Measurements from ENCODE around the gene CSRP1. TPM values are rescaled to one million over a fixed set of nuclear protein-coding genes. Genes with fewer than 3 reads are reported as not detected.
A peak's percentile ranks its signal among the peaks of the same experiment; 100 is the strongest.
"Not testable (repeated sequence)": the region's sequence is repeated elsewhere in the genome, so short reads cannot be mapped to it uniquely, and the experiment has no call there.

Gene CSRP1
- polyA plus RNA-seq = 53.4 TPM

DNA sequence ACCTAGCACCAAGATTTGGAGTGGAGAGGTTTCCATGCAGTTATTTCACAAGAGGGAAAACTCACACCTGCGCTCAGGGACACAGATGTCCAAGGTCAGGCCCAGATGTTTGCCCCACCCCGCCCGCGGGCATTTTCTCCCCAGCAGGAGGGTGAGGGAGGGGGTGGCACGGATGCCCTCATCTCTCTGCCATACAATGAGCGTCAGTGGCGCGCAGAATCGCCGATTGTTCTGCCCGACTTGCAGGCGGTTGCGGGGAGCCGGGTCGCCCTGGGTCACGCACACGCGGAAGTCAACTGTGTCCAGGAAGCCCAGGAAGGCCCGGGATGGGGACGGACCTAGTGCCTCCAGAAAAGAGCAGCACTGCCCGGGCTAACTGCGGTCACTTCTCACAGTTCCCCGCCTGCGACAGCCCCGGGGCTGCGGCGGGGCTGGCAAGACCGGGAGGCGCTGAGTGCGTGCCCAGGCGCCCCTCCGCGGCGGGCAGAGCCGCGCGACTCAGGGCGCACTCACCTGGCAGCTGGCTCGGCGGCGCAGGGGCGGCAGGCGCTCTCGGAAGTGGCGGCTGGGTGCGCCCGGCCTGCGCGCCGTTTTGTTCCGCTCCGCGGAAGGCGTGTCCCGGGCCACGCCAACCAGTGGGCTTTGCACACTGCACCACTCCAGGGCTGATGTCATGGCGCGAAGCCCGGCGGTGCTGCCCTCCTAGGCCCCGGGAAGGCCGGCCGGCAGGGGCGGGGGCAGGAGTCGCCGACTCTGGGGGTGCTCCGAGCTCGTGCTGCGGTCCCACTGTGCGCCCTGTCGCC lies at the start of gene CSRP1:
TSS of gene CSRP1 (minus strand) at position 567 of the 803 bp plus-strand sequence. CDS start 10,820 bp downstream, outside the sequence.
- H3K27ac Mint-ChIP-seq = peak within 1 kb of the TSS; percentile 84 to 96 (median 85)
- peaks cover 16 to 43% (median 21%) of the 10 kb centered on the region in 3 donors for H3K4me1 Mint-ChIP-seq
- H3K27me3 Mint-ChIP-seq = no peaks in the 10 kb centered on the region
- no peaks in the 10 kb centered on the region for H3K9me3 Mint-ChIP-seq
- H3K36me3 Mint-ChIP-seq = no peaks in the 10 kb centered on the region
- H3K4me3 Mint-ChIP-seq = peak within 1 kb of the TSS; percentile 89 to 97 (median 96)

DNA sequence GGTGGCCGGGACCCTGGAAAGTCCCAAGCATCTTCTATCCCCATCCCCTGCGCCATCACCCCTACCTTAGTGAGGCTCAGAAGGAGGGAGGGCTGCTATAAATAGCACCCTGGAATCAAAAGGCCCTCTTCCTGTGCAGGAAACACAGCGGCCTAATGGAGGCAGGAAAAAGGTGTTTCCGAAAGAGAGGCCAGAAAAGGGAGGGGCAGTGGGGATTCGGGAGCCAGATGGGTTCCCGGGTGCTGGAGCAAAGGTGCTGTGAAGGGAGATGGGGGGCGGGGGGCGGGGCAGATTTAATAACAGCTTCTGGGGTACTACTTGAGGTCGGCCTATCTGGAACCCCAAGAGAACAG lies 48.6 kb upstream of the CSRP1 start:
- no peaks in the 10 kb centered on the region for H3K36me3 Mint-ChIP-seq
- H3K27ac Mint-ChIP-seq = no peak overlapping the region
- no peaks in the 10 kb centered on the region for H3K9me3 Mint-ChIP-seq
- no peaks in the 10 kb centered on the region for H3K27me3 Mint-ChIP-seq
- no peak overlapping the region for H3K4me3 Mint-ChIP-seq
- H3K4me1 Mint-ChIP-seq = peaks cover 0 to 3% (median 2%) of the 10 kb centered on the region in 3 donors

DNA sequence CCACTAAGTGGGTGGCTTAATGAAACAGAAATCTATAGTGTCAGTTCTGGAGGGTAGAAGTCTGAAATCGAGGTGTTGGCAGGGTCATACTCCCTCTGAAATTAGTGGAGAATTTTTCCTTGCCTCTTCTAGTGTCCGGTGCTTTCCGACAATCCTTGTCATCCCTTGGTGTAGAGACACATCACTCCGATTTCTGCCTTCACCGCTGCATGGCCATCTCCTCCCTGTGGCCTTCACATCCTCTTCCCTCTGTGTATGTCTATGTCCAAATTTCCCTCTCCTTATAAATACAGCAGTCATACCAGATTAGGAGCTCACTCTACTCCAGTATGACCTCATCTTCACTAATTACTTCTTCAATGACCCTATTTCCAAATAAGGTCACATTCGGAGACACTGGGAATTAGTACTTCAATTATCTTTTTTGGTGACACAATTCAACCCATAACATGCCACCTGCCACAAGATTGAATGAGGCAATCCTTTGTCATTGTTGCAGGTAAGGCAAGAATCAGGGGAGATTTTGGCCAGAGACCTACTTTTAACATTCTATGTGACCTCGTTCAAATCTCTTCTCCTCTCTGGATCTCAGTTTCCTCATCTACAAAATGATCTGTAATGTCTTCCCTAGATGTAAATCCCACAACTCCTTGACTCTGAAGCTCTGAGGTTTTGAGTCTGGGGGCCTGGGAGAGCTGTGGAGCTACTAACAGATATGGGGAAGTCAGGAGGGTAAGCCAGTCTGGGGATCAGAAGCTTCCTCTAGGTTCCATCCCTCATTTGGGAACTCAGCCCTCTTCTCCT lies 48.1 kb upstream of the CSRP1 start:
- Mint-ChIP-seq H3K9me3 (no peaks in the 10 kb centered on the region), H3K4me3 (no peak overlapping the region), H3K27ac (no peak overlapping the region), H3K4me1 (peaks cover 0 to 3% (median 2%) of the 10 kb centered on the region in 3 donors), H3K36me3 (no peaks in the 10 kb centered on the region), H3K27me3 (no peaks in the 10 kb centered on the region)

DNA sequence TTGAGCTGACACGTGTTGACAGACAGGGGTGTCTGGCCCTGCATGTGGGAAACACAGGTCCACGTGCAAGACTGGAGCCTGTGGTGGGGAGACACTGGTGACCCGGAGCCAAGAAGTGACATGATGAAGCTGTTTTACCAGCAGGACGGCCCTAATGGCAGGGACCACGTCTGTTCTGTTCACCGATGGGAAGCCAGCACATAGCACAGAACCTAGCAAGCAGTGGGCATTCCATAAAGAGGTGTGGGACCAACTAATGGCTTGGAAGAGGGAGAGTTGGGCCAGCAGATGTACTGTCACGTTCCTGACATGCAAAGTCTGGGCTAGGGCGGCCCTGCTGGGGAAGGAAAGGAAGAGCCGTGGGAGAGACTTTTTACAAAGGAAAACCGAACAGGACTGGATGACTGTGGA lies 47.3 kb upstream of the CSRP1 start:
- Mint-ChIP-seq H3K27me3 (no peaks in the 10 kb centered on the region), H3K36me3 (no peaks in the 10 kb centered on the region), H3K4me1 (no peaks in the 10 kb centered on the region), H3K27ac (no peak overlapping the region), H3K4me3 (no peak overlapping the region), H3K9me3 (no peaks in the 10 kb centered on the region)

DNA sequence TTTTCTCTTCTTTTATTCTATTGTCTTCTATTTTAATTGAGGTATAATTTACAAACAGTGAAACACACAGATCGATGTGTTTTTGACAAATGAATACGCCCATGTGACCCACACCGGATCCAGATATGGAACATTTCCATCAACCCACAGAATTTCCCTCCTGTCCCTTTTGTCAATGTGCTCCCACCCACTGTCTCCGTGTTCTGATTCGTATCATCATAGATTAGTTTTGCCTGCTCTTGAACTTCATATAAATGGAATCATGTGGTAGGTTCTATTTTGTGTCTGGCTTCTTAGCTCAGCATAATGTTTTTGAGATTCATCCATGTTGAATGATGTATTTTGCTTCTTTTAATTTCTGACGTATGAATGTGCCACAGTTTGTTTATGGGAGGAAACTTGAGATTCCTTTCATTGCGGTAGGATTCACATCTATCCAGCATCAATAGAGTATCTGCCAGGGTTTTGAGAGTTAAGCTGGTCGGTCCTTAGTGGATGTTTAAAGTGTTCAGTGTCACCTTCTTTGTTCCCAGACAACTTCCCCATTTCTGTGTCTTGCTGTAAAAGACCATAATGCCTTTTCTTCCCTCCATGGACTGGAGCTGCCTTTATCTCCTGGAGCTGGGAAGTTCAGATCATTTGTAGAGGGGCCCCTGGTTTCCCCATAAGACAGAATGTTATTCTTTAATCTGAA lies 46.7 kb upstream of the CSRP1 start:
- peaks cover 2% of the 10 kb centered on the region for H3K36me3 Mint-ChIP-seq
- no peaks in the 10 kb centered on the region for H3K4me1 Mint-ChIP-seq
- no peak overlapping the region for H3K27ac Mint-ChIP-seq
- H3K9me3 Mint-ChIP-seq = no peaks in the 10 kb centered on the region
- no peak overlapping the region for H3K4me3 Mint-ChIP-seq
- peaks cover 2% of the 10 kb centered on the region for H3K27me3 Mint-ChIP-seq

DNA sequence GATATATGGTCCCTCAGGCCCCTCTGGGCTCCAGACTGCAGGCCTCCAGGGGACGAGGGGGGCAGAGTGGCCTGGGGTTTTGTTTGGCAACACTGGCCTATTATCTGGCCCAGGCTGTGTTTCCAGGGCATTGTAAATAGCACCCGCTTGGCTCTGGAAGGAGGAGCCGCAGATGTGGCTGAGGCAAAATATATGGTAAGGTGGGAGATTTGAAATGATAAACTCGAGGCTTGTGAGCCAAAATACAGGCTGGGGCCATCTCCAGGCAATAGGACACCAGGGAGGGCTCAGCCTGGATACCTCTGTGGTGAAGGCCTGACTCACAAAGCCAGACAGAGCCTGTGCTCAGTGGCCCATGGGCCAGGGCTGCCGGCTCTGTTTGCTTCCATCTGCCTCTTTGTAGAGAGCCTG lies 46.0 kb upstream of the CSRP1 start:
- Mint-ChIP-seq H3K27me3 (peaks cover 2% of the 10 kb centered on the region), H3K4me3 (no peak overlapping the region), H3K36me3 (peaks cover 2% of the 10 kb centered on the region)

DNA sequence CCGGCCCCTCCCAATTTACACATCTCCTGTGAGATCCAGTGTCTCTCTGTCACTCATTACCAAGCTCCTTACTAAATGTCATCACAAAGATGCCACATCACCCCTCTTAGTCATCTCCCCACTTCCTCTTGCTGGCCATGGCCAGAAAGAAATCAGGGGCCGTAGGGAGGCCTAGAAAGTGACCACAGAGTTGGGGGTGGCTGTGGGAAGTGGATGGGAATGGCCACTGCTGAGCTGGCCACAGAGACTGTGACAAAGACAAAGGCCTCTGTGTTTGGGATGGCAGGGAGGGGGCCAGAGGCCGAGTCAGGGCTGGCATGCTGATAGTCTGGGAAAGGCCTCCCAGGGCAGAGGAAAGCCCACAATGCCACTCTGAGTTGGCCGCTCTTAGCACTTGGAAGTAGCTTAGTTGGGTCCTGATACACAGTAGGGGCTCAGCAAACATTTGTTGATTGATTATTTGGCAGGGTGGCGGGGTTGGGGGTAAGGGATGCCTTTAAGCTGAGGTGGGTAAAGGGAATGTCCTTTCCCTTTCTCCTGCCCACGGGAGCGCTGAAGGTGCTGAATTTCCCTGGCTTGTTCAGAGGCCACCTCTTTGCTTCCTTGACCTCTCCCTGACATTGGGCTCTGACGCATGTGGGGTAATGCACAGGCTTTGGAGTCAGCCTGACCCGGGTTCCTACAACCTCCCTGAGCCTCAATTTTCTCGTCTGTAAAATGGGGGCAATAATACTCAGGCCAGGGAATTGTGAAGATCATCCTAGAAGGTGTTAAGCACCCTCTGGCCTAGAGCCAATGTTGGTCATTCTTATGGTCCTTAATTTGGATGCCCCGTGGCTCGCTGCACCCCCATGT lies 45.2 kb upstream of the CSRP1 start:
- no peaks in the 10 kb centered on the region for H3K4me1 Mint-ChIP-seq

More for the DNA sequence above, 46.0 kb upstream of the CSRP1 start:
- Mint-ChIP-seq H3K9me3 (no peaks in the 10 kb centered on the region), H3K27ac (no peak overlapping the region), H3K4me1 (no peaks in the 10 kb centered on the region)

DNA sequence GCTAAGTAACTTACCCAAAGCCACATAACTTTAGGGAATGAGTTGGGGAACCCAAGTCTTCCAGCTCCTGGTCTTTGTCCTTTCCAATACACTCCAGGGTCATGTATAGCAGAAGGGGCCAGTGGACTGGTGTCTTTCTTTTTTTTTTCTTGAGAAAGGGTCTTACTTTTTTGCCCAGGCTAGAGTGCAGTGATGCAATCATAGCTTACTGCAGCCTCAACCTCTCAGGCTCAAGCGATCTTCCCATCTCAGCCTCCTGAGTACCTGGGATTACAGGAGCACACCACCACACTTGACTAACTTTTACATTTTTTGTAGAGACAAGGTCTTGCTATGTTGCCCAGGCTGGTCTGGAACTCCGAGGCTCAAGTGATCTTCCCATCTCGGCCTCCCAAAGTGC lies 44.2 kb upstream of the CSRP1 start:
- Mint-ChIP-seq H3K27me3 (peaks cover 2% of the 10 kb centered on the region), H3K9me3 (no peaks in the 10 kb centered on the region), H3K4me3 (no peak overlapping the region), H3K4me1 (peaks cover 0 to 2% (median 0%) of the 10 kb centered on the region in 3 donors), H3K27ac (no peak overlapping the region), H3K36me3 (peaks cover 3% of the 10 kb centered on the region)

More for the DNA sequence above, 45.2 kb upstream of the CSRP1 start:
- Mint-ChIP-seq H3K4me3 (no peak overlapping the region), H3K9me3 (no peaks in the 10 kb centered on the region), H3K27ac (no peak overlapping the region), H3K27me3 (peaks cover 2% of the 10 kb centered on the region), H3K36me3 (peaks cover 2% of the 10 kb centered on the region)

DNA sequence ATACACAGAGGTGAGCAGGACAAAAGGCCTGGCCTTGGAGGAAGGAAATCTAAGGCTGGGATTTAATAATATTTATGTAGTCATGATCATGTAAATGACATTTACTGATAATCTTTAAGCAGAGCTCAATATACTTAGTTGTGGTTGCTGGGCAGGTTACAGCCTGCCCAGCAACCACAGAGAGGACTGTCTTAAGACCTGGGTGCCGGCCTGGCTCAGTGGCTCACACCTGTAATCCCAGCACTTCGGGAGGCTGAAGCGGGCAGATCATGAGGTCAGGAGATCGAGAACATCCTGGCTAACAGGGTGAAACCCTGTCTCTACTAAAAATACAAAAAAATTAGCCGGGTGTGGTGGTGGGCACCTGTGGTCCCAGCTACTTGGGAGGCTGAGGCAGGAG lies 42.6 kb upstream of the CSRP1 start:
- not testable (repeated sequence) for H3K4me3 Mint-ChIP-seq, H3K9me3 Mint-ChIP-seq, H3K27ac Mint-ChIP-seq, H3K27me3 Mint-ChIP-seq, H3K4me1 Mint-ChIP-seq, H3K36me3 Mint-ChIP-seq

DNA sequence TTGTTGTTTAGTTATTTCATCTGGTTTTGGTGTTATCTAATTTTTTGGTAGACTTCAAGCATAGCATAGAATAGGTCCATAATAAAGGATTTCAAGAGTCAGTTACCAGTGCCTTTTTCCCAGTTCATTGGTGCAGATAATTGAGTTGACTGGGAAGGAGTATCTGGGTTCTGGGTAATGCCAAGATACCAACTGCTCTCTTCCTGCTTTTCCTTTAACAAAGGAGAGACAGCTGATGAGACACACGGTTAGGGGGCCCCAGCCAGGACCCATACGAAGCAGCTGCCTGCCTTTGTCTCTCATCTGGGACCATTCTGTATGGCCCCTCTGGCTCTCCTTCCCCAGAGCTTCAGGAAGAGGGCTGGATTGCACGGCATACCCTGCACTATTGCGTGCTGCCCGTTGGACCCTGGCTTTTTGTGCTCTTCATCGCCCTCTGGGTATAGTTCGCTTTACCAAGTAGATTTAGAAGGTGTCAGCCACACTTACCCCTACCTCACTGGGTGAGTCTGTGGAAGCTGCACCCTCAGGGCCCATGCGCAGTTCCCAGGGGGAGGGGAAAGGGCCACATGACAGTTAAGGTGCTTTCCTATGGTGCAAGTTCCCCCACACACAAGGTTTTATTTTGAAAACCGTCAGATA lies 39.0 kb upstream of the CSRP1 start:
- Mint-ChIP-seq H3K36me3 (peaks cover 6% of the 10 kb centered on the region), H3K27me3 (peaks cover 2% of the 10 kb centered on the region), H3K4me1 (peaks cover under 1 to 7% (median 3%) of the 10 kb centered on the region in 3 donors), H3K9me3 (peaks cover 0 to 2% (median 0%) of the 10 kb centered on the region in 3 donors), H3K27ac (peak overlapping the region in 1 of 3 donors; percentile 28), H3K4me3 (peak overlapping the region in 1 of 4 donors; percentile 17)

DNA sequence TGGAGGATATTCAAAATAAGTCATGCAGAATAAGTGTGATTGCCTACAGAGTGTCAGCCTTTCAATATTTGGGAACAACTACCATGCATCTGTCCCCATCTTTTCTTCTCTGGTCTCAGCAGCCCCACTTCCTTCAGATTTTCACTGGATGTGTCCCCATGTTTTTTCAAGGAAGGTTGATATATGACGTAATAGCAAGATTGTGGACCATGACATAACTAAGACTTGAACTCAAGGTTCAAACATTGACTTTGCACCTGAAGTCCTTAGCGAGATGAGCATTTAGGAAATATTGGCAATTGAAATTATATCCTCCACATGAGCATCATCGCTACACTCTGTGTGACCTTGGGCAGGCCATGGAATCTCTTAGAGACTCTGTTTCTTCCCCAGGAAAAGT lies 37.8 kb upstream of the CSRP1 start:
- Mint-ChIP-seq H3K4me3 (no peak overlapping the region), H3K36me3 (peaks cover 6% of the 10 kb centered on the region), H3K9me3 (peaks cover 0 to 2% (median 0%) of the 10 kb centered on the region in 3 donors), H3K4me1 (peaks cover 7 to 15% (median 13%) of the 10 kb centered on the region in 3 donors), H3K27ac (no peak overlapping the region), H3K27me3 (peaks cover 7% of the 10 kb centered on the region)

DNA sequence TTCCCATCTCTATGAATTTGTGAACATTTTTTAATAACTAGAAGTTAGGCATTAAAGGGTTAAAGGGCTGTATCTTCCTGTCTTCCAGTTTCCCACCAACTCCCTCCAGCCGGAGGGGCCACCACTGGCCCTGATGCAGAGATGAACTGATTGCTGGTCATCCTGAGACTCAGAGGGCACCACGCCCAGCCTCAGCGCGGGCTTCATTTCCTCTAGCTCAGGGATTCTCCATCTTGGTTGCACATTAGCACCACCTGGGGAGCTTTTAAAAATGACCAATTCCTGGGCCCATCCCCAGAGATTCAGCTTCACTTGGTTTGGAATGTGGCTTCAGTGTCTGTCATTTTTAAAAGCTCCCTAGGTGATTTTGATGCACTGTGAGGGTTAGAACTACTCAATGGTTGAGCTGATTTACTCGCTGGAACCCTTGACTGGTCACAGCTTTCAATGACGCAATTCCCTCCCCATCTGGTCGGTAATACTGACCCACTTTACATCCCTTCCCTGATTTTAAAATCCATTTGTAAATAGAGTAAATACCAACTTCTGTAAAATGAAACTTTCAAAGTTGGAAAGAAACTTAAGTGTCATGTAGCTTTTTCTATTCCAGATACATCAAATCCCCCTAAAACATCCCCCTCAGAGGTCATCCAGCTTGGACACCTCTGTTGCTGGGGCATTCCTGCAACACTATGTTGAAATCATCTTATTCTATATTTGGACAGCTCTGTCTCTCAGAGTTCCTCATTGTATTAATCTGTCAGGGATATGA lies 37.1 kb upstream of the CSRP1 start:
- Mint-ChIP-seq H3K27me3 (peaks cover 8% of the 10 kb centered on the region), H3K9me3 (peaks cover 0 to 2% (median 0%) of the 10 kb centered on the region in 3 donors), H3K4me1 (peaks cover 10 to 18% (median 17%) of the 10 kb centered on the region in 3 donors), H3K27ac (no peak overlapping the region), H3K36me3 (peaks cover 6% of the 10 kb centered on the region), H3K4me3 (no peak overlapping the region)

DNA sequence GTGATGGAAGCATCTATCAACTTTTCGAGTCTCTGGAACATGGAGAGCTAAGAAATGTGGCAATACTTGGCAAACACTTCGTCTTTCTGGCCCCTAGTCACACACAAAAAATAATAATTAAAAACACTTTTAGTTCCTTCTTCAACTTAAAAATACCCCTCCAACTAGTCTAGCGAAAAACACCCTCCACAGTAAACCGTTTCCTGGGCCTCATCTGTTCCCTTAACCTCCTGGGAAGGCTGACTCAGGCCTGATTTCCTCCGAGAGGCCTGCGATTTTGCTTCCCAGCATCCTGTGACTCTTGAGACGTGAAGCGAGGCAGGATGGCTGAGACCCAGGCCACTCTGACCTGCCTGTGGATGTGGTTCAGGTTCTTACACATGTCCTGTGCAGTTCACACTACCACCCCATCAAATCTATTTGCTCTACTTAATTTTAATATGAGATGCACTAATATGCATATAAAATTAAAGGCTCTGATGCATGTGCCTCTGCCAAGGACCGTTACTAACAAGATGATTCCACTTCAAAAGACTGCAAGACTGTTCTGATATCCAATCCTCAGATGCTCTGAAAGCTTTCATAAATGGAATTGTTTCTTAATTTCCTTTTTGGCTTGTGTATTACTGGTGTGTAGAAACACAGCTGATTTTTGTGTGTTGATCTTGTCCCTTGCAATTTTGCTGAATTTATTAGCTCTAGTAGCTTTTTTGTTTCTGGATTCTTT lies 35.5 kb upstream of the CSRP1 start:
- Mint-ChIP-seq H3K9me3 (peaks cover 0 to 2% (median 0%) of the 10 kb centered on the region in 3 donors), H3K27ac (no peak overlapping the region), H3K4me3 (no peak overlapping the region), H3K4me1 (peaks cover 10 to 20% (median 18%) of the 10 kb centered on the region in 3 donors), H3K36me3 (peaks cover 4% of the 10 kb centered on the region), H3K27me3 (peaks cover 19% of the 10 kb centered on the region)

Data from IgD-negative memory B cell (primary cell).